NCI-H2227 (cell line): ENCODE results near the gene ACSS1.

ENCODE experiments used
- DNase-seq: peaks from one replicate; lab custom pipeline; 2025; ENCODE audit not compliant: unreplicated experiment; lab: John Stamatoyannopoulos, UW

Gene ACSS1

DNA sequence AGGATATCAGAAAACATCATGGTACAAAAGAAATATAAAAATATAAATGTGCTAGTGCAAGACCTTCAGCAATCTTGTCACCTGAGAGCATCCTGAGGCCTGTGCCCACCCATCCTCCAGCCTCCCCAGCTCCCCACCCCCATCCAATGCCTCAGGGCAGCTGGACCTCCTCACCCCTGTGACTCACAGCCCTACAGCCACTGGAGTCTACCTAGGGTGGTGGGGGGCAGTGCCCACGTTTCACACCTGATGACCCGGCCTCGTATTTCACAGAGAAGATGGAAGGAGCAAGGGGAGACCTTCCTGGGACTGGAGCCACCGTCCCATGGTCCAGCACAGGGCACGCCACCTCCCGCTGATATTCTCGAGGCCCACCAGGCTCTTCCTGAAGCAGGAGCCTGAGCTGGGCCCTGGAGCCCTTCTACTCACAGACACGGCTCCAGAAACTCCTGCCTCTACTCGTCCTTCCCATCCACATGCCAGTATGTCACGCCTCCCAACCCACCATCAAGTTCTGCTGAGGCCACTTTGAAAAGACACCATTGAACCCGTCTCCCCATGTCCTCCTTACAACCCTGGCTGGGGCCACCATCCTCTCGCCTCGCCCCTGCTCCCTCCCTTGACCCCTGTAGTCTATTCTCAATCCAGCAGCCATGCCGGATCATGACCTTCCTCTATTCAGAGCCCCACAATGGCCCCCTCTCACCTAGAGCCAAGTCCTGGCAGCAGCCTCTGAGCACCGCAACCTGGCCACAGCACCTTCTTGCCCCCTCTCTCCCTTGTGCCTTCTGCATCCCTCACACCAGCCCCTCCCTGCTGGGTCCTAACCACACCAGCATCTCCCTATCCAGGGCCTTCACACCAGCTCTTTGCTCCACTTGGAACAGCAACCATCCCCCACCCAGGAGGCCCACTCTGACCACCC lies 78.6 kb downstream of the ACSS1 start:
- no peak for DNase-seq

DNA sequence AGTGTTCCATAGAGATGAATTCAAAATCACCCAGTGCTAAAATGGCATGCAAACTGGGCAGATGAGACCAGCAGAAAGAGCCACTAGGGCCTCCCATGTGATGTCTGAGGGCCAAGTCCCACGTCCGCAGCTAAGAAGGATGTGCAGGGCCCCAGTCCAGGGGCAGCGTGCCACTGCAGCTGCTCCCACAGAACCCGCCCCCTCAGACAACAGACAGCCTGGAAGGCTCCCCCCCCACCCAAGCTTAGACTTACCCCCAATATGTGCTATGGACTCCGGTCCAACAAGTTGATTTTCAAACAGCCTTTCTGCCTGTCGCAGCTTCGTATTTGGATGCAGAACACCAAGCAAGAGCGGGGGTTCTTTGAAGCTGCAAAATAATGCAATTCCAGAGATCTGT lies 79.4 kb downstream of the ACSS1 start:
- DNase-seq, result no peak

DNA sequence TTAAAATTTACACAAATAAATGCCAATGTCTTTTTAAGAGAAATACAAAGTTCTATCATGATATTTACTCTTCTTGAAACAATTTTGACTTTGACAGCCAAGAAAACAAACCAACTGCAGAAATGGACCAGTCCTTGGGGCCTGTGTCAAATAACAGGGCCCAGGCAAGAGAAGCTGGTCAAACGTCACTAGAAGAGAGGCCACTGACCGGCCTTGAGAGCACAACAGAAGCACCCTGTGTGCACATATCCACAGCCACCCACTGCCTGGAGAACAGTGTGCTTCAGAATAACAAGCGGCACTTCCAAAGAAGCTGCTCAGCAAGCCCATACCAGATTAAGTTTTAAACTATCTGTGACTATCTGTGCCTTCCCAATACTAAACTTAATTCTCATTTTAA lies 80.1 kb downstream of the ACSS1 start:
- DNase-seq, result no peak

DNA sequence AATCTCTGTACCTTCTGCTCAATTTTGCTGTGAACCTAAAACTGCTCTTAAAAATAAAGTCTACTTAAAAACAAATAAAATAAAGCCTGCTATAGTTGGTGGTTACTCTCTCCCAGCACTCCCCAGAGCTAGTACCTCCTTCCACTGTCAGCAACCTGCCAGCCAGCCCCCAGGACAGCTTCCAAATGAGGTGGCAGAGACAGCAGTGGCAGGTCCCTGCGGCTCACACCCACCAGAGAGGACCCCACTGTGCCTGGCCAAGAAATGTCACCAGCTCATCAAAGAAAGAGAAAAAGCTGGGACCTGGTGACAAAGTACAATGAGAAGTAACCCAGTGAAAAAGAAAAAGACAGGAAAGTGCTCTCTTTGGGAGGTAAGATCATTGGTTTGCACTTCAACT lies 80.6 kb downstream of the ACSS1 start:
- DNase-seq, result no peak

DNA sequence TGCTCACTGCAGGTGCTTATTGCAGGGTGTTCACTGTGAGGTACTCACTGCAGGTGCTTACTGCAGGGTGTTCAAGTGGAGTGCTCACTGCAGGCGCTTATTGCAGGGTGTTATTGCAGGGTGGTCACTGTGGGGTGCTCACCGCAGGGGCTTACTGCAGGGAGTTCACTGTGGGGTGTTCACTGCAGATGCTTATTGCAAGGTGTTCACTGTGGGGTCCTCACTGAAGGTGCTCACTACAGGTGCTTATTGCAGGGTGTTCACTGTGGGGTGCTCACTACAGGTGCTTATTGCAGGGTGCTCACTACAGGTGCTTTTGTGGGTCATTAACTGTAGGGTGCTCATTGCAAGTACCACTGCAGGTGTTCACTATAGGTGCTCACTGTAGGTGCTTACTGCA lies 85.6 kb downstream of the ACSS1 start:
- no peak for DNase-seq

DNA sequence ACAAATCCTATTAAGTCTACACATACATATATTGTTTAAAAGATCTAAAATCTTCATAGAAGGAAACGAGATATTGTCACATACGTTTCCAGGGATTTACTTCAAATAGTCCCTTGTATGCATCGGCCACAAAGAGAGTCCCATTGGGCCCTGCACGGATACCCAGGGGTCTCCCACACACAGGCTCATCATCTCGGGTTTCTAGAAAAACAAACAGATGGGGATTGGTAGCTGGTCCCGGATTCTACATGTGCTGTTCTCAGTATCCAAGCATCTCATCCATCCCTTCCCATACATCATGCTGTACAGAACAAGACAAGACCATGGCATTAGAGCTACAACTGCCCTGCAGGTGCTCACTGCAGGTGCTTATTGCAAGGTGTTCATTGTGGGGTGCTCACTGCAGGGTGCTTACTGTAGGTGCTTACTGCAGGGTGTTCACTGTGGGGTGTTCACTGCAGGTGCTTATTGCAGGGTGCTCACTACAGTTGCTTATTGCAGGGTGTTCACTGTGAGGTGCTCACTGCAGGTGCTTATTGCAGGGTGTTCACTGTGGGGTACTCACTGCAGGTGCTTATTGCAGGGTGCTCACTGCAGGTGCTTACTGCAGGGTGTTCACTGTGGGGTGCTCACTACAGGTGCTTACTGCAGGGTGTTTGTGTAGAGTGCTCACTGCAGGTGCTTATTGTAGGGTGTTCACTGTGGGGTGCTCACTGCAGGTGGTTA lies 86.4 kb downstream of the ACSS1 start:
- no peak for DNase-seq

DNA sequence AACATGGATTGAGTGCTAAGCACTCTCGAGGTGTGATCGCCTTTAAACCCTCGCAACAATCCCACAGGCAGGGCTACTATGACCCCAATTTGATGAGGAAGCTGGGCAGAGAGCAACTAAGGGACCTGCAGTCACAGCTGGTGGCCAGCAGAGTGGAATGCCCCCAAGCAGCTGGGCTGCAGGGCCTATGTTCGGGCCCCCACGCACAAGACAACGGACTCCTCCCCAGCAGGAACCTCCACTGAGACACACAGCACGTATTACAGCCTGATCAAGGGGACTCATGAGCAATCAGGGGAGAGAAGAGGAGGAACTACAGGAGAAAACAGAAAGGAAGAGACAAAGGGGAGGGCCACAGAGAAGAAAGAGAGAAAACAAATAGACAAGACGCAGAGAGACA lies 87.2 kb downstream of the ACSS1 start:
- no peak for DNase-seq

DNA sequence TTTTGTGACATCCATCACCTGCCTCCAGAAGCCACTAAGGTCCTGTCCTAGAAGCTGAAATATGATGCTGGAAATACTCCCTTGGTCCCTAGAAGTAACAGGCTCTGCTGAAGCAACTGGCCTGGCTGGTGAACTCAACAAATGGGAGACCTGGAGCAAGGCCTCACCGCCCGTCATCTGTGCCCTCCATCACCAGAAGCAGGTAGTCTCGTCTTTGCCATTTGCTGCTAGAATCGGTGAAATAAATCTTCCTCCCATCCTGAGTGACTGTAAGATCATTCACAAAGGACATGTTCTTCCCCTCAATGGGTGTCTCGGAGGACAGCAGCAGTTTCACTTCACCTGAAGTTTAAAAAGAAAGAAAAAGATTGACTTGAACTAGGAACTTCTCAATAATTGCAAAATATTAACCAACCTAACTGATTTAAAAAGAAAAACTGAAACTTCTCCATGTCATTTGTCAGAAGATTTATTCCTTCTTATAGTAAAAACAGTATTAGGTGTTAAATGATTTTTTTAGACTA lies 87.8 kb downstream of the ACSS1 start:
- DNase-seq, result no peak

DNA sequence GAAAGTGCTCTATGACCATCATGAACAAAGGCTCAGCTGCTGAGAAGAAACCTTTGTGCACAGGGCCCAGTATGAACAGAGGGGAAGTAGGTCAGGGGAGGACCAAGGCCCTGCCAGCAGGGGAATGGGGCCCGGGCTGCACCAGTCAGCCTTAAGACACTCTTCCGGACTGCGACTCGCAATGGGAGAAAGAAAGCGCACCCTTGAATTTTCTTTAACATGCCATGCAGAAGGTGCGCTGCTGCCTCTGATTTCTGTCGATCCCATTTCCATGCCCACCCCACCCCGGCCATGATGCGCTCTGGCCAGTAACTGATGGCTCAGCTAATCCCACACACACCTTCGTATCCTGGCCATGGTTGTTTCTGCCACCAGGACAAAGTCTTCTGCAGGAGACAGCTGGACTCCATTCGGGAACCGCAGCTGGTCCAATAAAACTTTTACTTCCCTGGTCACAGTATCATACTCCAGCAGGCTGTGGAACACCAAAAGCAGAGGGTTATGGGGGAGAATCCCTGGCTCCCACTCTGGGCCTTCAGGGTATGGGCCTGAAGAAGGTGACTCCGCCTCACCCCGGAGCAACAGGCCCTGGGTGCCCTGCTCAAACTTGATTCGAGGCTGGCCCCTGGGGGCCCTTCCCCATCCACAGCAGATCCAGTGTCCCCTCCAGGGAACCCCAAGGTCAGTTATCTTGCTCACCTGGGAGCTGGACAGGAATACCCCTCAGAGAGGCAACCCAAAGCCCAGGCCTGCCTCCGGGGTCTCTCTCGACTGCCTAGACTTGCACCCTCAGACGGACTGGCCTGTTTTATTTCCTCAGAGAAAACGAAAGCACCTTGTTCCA lies 88.5 kb downstream of the ACSS1 start:
- DNase-seq, result no peak

DNA sequence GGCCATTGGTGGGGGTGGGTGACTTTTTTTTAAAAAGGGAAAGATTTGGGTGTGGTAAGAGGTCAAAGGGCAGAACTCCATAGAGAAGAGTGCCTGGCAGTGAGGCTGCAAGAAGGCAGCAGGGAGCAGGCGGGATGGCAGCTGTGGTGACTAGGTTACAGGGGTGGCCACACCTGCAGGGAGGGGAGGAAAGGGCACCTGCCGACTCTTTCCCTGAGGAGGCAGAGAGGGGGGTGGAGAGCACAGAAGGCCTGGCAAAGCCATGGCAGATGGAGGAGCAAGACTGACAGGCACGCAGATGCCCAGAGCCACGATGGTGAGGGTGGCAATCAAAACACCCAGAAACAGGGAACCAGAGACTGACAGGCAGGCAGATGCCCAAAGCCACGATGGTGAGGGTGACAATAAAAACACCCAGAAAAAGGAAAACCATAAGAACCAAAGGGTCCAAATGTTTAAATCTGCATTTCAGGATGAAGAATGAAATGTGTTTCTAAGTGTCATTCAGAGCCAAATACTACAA lies 89.6 kb downstream of the ACSS1 start:
- DNase-seq, result no peak

DNA sequence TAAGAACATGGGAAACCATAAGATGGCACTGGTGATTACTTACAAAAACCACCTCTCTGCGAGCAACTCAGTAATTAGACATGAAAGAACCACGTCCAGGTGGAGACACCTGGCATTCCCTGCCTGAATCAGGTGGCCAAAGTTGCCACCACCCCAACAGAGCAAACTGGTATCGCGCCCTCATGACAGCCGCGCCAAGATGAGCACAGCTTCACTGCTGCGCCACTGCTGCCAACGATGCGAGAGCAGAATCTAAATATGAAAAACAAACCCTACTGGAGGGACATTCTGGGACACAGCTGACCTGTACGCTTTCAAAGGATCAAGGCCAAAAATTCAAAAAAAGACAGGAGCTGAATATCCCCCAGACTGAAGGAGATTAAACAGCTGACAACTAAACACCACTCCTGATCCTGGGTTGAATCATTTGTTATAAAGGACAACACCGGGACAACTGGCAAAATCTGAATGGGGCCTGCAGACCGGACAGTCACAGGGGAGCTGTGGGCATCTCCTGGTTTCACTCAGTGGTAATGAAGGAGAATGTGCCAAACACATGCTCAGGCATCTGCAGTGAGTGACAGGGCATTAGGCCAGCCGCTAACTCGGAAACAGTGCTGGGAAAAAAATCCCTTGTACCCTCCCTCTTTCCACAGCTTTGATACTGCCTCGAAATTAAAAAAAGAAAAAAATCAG lies 91.5 kb downstream of the ACSS1 start:
- no peak for DNase-seq

DNA sequence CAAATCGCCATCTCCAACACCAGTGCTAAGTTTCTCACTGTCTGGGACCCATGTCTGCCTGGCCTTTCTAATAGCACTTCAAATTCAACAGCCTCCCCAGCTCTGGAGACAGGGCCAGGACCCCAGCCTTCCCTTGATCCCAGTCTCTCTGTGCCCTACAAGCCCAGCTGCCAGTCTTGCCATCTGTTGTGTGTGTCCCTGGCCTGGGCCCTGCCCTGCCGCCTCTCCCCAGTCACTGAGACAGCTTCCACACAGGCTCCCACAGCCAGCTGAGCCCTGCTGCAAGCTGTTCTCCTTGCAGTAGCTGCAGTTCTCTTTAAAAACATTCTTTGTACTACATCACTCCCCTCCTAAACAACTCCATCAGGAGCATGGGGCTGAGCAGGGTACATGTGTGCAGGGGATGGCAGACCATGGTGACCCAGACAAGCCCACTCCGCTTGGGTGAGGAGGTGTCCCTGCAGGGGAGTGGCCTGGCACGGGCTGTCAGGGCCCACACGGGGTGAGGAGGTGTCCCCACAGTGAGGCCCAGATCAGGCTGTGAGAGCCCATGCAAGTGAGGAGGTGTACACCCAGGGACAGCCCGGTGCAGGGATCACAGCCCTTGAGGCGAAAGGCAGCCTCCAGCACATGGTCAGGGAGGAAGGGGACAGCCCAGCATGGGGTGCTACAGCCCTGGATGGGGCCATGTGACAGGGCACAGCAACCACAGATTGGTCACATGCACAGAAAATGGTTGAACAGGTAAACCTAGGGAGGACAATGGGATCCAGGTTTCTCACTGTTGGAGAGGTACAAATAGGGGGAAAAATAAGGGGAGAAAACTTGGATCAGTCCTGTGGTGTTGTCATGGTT lies 92.6 kb downstream of the ACSS1 start:
- DNase-seq, result no peak

DNA sequence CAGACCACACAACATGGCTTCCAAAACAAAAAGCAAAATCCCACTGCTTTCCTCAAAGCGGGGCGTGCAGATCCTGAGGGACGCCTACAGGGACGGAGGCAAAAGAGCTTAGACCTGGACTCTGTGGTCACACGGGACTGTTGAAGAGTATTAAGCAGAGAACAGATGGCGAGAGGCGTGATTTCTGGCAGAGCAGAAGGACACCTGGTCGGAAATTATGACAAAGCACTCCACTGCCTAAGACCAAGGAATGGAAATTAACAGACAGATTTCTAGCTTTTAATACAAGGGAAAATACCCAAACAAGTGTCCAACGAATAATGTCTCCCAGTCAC lies 93.5 kb downstream of the ACSS1 start:
- no peak for DNase-seq

DNA sequence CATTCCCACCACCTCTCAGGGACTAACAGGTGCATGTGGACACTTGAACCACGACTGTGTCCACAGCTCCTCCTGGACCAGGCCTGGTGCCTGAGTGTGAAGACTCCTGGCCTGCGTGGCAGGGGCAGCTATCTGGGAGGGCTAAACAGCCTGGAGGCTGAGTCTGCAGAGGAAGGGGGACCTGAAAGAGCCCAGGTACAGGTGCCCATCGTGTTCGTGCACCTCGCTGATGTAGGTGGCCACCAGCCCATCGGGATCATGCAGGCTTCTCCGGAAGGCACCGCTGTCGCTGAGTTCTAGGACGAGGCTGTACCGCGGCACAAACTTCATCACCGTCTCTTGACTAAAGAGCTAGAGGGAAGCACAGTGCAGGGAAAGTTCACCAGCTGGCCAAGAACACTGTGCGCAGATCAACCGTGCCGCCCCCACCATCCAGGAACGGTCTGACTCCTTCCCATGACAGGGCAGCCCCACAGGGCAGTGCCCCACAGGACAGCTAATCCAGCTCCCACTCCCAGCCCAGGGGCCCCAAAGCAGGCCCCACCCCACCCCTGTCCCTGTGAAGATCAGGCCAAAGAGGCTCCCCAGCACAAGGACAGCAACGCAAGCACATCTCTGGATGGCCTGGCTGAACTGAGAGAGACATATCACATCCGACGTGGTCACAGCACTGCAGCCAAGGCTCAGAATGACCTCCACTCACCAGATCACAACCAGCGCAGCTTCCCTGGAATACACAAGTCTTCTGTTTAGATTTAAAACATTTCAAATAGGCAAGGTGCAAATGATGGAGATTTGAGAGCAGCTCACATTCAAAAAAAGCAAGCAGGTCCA lies 94.0 kb downstream of the ACSS1 start:
- no peak for DNase-seq

DNA sequence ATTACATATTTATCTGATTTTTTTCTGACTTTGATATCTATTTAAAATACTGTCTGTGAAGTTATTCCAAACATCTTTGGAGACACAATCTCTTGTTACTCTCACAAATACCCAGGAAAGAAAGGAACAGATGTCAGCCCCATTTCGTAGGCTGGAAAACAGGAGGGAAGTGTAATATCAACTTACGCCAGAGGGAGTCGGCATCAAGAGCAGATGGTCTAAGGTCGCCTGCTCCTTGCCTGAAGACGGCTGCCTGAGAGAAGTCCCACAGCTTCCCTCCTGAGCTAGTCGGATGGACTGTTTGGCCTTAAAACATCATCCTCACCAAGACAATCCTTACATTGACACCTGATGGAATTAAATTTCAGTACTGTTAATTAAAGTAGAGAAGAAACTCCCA lies 95.4 kb downstream of the ACSS1 start:
- DNase-seq, result no peak

DNA sequence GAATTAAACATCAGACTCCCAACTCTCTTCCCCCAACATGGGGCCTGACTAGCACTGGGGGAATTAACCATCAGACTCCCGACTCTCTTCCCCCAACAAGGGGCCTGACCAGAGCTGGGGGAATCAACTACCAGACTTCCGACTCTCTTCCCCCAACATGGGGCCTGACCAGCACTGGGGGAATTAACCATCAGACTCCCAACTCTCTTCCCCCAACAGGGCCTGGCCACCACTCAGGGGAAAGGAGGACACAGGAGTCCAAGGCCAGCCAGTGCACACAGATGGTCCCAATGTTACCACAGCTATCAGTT lies 95.8 kb downstream of the ACSS1 start:
- no peak for DNase-seq

DNA sequence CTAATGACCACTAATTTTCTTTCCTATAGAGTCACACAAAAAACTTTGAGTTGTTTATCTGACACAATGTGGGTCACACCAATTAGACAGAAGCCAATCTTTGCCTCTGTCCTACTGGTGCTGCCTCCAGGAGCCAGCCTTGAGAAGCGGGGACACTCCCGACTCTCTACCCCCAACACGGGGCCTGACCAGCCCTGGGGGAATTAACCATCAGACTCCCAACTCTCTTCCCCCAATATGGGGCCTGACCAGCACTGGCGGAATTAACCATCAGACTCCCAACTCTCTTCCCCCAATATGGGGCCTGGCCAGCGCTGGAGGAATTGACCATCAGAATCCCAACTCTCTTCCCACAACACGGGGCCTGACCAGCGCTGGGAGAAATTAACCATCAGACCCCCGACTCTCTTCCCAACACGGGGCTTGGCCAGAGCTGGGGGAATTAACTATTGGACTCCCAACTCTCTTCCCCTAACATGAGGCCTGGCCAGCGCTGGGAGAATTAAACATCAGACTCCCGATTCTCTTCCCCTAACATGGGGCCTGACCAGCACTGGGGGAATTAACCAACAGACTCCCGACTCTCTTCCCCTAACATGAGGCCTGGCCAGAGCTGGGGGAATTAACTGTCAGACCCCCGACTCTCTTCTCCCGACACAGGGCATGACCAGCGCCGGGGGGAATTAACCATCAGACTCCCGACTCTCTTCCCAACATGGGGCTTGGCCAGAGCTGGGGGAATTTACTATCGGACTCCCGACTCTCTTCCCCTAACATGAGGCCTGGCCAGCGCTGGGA lies 96.4 kb downstream of the ACSS1 start:
- DNase-seq, result no peak

DNA sequence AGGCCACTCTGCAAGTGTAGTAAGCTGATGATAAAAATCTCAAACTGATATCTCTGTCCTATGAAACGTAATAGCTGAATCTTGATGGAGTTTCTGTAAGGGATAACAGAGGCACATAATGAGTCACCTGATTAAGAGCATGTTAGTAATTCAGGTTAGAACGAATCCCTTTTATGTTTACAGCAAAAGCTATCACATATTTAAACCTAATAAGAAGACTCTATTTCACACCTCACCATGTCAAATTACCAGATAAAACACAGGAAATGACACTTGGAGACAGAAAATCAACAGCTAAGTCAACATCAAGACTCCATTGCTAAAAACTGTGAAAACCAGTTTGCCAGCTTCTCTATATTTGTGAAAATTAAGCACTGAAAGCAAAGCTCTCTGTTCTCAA lies 97.1 kb downstream of the ACSS1 start:
- DNase-seq, result no peak
